AG04450 (cell line): ENCODE results near the gene TMEM242. TPM values are rescaled to one million over a fixed set of nuclear protein-coding genes. Genes with fewer than 3 reads are reported as not detected.

Experiments
- CTCF ChIA-PET: fragments of 300-600, 350-600 bp; formaldehyde crosslinking; extraction: SDS; loops from one replicate; lab custom pipeline; 2022; ENCODE audit warnings: antibody characterized with exemption, inconsistent platforms; lab: Charles Lee
- POLR2A ChIA-PET: fragments of 350-600 bp; formaldehyde crosslinking; extraction: SDS; loops from one replicate; lab custom pipeline; 2021; ENCODE audit warnings: antibody characterized with exemption, inconsistent platforms; lab: Yijun Ruan, JAX
- DNase-seq: peaks from one replicate; pipeline ENCODE4 v3.0.0-alpha.2; 2011; ENCODE audit warnings: low read depth, low spot score
- H3K27ac ChIP-seq: one replicate; pipeline ENCODE4 v1.5.1; 2012; ENCODE audit warnings: low read depth, low read length, control low read depth
- H3K27me3 ChIP-seq: one replicate; pipeline ENCODE4 v1.6.0; 2012; ENCODE audit warnings: low read length; ENCODE audit not compliant: control insufficient read depth, insufficient read depth
- H3K4me3 ChIP-seq: 2 replicates; pipeline ENCODE4 v1.5.1; 2011; ENCODE audit warnings: mild to moderate bottlenecking, low read depth, low read length, control low read depth
- H3K9me3 ChIP-seq: 2 replicates; pipeline ENCODE4 v1.5.1; 2012; ENCODE audit warnings: low read length; ENCODE audit not compliant: control insufficient read depth, insufficient read depth
- CTCF ChIP-seq: IDR thresholded peaks from 2 replicates; pipeline ENCODE4 v1.5.1; 2011; ENCODE audit warnings: low read depth, low read length, control low read depth, inconsistent platforms
- polyA plus RNA-seq: library from polyadenylated mRNA; depleted of rRNA; stranded (reverse); fragments of >200 nt; gene quantifications from 2 replicates; pipeline ENCODE4 v1.2.3, GENCODE V29; 2011

The TMEM242 gene
- polyA plus RNA-seq, 1 experiment: 8.6 TPM

GRCh38 chr6:157244175-157244574 is 79.1 kb downstream of the TMEM242 start:
- ChIA-PET POLR2A (no interaction called here), CTCF (interaction anchor here (1.2 kb wide), 1 partner anchor 9 kb away, joined by 5 read pairs; no protein-coding TSS in a partner anchor)
- no peaks in the 10 kb centered on the region for H3K27me3 ChIP-seq
- H3K27ac ChIP-seq: no peak overlapping the region
- no peak for TF ChIP-seq CTCF
- no peak for DNase-seq
- no peak overlapping the region for H3K4me3 ChIP-seq
- peaks cover 11% of the 10 kb centered on the region for H3K9me3 ChIP-seq

GRCh38 chr6:157242791-157243190 is 80.5 kb downstream of the TMEM242 start:
- no peak overlapping the region for H3K4me3 ChIP-seq
- H3K27ac ChIP-seq: no peak overlapping the region
- TF ChIP-seq CTCF: no peak
- CTCF ChIA-PET: no interaction called here
- POLR2A ChIA-PET: no interaction called here
- DNase-seq: no peak
- no peaks in the 10 kb centered on the region for H3K27me3 ChIP-seq
- peaks cover 5% of the 10 kb centered on the region for H3K9me3 ChIP-seq

GRCh38 chr6:157240960-157241311 is 82.4 kb downstream of the TMEM242 start:
- DNase-seq: no peak
- Histone ChIP-seq H3K9me3 (peaks cover 3% of the 10 kb centered on the region), H3K4me3 (no peak overlapping the region), H3K27me3 (peaks cover 3% of the 10 kb centered on the region), H3K27ac (no peak overlapping the region)
- ChIA-PET CTCF (no interaction called here), POLR2A (no interaction called here)
- no peak for TF ChIP-seq CTCF

- ChIA-PET POLR2A (no interaction called here), CTCF (no interaction called here)
- no peak for DNase-seq
- Histone ChIP-seq H3K27ac (no peak overlapping the region), H3K9me3 (peaks cover 7% of the 10 kb centered on the region), H3K4me3 (peak overlapping the region; percentile 22; the same call in 1 of the 2 replicates), H3K27me3 (peaks cover 10% of the 10 kb centered on the region)
- no peak for TF ChIP-seq CTCF
Measured at GRCh38 chr6:157240059-157240959, 83.0 kb downstream of the TMEM242 start.

- ChIA-PET CTCF (no interaction called here), POLR2A (no interaction called here)
- Histone ChIP-seq H3K27ac (no peak overlapping the region), H3K4me3 (no peak overlapping the region), H3K27me3 (peaks cover 15% of the 10 kb centered on the region), H3K9me3 (peaks cover 7% of the 10 kb centered on the region)
- DNase-seq: no peak
- no peak for TF ChIP-seq CTCF
Measured at GRCh38 chr6:157239671-157240058, 83.7 kb downstream of the TMEM242 start.
